Omental fat pad (tissue), 4 donors: ENCODE data around the gene NCS1. TPM values are rescaled to one million over a fixed set of nuclear protein-coding genes. Genes with fewer than 3 reads are reported as not detected.

Source experiments
- ATAC-seq: fragments of 150-250 bp; one replicate; pipeline ENCODE4 v1.9.1; 2016; ENCODE audit warnings: mild to moderate bottlenecking, moderate library complexity; ENCODE audit not compliant: low FRiP score
- DNase-seq: peaks from one replicate; pipeline ENCODE4 v3.0.0-alpha.2; 2019; ENCODE audit warnings: low spot score
- CTCF ChIP-seq, 3 donors: fragments of 450-650 bp; IDR thresholded peaks; one replicate each; pipeline ENCODE4 v1.5.1; 2016 to 2017; ENCODE audit warnings: antibody characterized with exemption in 3 of 3, mild to moderate bottlenecking in 3 of 3, moderate library complexity in 2 of 3
- total RNA-seq, 4 donors: library from RNA; depleted of rRNA; stranded (reverse); fragments of >200 nt; gene quantifications; one replicate each; pipeline ENCODE4 v1.1.0, GENCODE V29; 2016

NCS1 gene
- total RNA-seq, 4 donors from 2014 or later: 2.5 to 14.7 (median 4.0) TPM

GRCh38 chr9:130225586-130225985 is 53.4 kb downstream of the NCS1 start:
- no peak for ATAC-seq
- no peak for TF ChIP-seq CTCF (IDR thresholded peaks at IDR 0.05)

GRCh38 chr9:130226112-130226511 is 53.9 kb downstream of the NCS1 start:
- no peak for TF ChIP-seq CTCF (IDR thresholded peaks at IDR 0.05)
- DNase-seq: no peak
- no peak for ATAC-seq

More at GRCh38 chr9:130225586-130225985, 53.4 kb downstream of the NCS1 start:
- no peak for DNase-seq

GRCh38 chr9:130227833-130228232 is 55.6 kb downstream of the NCS1 start:
- no peak for DNase-seq
- no peak for TF ChIP-seq CTCF (IDR thresholded peaks at IDR 0.05)
- ATAC-seq: no peak

DNA sequence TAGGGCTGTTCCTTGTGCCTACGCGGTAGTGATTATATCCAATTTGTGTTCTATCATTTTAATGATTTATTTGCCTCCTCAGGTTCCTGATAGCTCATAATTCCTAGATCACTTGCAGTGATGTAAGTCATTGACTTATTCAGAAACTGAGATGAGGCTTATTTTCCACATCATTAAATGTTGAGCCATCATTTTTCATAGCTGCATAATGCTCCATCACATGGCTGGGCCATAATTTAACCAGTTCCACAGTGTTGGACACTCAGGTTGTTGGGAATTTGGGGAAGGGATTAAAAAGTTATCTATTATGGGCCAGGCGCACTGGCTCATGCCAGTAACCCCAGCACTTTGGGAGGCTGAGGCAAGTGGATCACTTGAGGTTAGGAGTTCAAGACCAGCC is 57.6 kb downstream of the NCS1 start:
- no peak for ATAC-seq
- no peak for TF ChIP-seq CTCF (IDR thresholded peaks at IDR 0.05)
- no peak for DNase-seq

GRCh38 chr9:130230631-130231030 is 58.4 kb downstream of the NCS1 start:
- TF ChIP-seq CTCF (IDR thresholded peaks at IDR 0.05): no peak
- no peak for ATAC-seq
- no peak for DNase-seq

DNA sequence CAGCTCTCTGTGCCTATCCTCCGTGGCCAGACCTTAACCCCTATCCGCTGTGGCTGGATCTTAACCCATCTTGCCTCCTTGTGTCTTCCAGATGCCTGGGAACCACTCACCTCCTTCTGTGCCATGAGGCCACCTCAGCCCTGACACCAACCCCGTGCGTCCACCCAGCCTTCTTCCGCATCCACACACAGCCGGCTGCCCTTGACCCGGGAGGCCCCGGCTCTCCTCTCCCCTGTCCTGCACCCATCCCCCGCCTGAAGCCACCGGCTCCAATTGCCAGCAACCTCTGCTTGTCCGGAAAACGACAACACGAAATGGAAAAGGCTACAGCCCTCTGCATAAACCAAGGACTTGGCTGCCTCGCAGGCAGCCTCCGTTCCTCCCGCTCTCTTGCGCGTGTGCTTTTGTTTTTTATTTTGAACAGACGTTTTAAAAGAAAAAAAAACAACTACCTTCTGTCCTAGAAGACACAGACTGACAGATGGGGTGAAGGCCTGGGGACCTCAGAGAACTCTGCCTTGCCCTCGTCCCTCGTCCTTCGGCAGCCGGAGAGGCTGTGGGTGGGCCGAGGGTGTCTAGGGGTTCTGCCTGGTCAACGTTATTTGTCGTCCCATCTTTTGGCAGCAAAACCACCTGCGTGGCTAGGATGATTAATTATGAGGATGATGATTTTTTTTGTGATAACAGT is 60.8 kb downstream of the NCS1 start:
- no peak for ATAC-seq
- DNase-seq: no peak
- no peak for TF ChIP-seq CTCF (IDR thresholded peaks at IDR 0.05)

- TF ChIP-seq CTCF (IDR thresholded peaks at IDR 0.05): no peak
- ATAC-seq: no peak
- DNase-seq: no peak
Observed at GRCh38 chr9:130233587-130233945, 61.4 kb downstream of the NCS1 start.
